ENCODE data around the gene NRIP2. TPM values are rescaled to one million over a fixed set of nuclear protein-coding genes. Genes with fewer than 3 reads are reported as not detected.

Gene NRIP2
- total RNA-seq, 4 donors from 2014 or later = 2.4 to 10.5 (median 7.0) TPM

DNA sequence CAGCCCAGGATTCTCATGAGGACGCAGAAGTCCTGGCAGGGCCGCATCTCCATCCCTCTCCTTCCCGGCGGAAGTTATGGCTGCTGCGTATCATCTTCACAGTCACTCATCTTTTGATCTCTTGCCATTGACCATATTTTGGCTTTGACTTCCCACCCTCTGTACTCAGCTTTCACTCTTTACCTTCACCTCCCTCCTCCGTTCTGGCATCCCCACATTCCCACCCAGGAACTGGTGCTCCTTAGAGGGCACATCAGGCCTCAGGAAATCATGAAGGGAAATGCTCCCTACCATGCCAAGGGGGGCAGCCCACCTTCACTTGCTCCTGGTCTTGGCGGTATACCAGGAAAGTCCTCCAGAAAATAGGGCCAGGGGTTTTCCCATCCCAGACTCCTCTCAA is 20.7 kb upstream of the NRIP2 start:
- H3K36me3 ChIP-seq = no peaks in the 10 kb centered on the region
- intact Hi-C loops (cut with DNase I; ENCODE audit: low total_unique reads) = loop anchor here (5.0 kb wide), 1 partner anchor 177 kb away; no protein-coding TSS in a partner anchor
- no peak overlapping the region for H3K27ac ChIP-seq
- DNase-seq = no peak
- H3K27me3 ChIP-seq = no peaks in the 10 kb centered on the region
- no peaks in the 10 kb centered on the region for H3K4me1 ChIP-seq
- H3K9me3 ChIP-seq = no peaks in the 10 kb centered on the region
- H3K4me3 ChIP-seq = no peak overlapping the region
- TF ChIP-seq POLR2A (IDR thresholded peaks at IDR 0.05) = no peak
- TF ChIP-seq, protein P1, sequence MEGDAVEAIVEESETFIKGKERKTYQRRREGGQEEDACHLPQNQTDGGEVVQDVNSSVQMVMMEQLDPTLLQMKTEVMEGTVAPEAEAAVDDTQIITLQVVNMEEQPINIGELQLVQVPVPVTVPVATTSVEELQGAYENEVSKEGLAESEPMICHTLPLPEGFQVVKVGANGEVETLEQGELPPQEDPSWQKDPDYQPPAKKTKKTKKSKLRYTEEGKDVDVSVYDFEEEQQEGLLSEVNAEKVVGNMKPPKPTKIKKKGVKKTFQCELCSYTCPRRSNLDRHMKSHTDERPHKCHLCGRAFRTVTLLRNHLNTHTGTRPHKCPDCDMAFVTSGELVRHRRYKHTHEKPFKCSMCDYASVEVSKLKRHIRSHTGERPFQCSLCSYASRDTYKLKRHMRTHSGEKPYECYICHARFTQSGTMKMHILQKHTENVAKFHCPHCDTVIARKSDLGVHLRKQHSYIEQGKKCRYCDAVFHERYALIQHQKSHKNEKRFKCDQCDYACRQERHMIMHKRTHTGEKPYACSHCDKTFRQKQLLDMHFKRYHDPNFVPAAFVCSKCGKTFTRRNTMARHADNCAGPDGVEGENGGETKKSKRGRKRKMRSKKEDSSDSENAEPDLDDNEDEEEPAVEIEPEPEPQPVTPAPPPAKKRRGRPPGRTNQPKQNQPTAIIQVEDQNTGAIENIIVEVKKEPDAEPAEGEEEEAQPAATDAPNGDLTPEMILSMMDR (IDR thresholded peaks at IDR 0.05) = no peak

DNA sequence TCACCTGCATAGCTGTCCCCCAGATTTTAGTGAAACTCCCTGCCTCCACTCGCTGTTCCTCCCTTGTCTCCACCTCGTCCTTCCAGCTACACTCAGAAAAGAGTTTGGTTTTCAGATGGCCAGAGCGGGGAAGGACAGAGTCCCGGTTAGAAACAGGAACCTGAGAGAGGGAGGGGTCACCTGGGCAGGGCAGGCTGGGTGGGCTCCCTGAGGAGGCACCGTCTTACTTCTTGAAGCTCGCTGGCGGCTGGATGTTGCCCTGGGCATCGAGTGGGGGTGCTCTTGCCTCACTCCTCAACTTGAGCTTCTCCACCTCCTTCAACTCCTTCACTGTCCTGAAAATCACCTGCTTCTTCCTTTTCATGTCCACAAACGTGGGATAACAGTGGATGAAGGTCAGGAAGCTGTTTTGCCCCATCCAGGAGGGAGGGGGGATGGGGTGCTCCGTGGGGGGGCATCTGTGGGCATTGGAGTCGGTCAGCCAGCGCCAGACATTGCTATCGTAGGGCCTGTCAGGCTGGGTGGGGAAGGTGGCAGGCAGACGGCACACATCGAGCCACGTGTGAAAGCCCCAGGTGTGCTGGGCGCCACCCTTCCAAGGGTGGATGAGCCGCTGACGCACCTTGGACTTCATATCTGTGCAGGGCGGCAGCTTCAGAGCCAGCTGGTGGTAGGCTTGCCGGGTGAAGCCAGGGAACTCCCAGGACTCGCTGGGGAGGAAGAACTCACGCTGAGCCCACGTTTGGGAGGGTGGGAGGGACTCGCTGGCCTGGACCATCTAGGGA is 20.0 kb upstream of the NRIP2 start:
- H3K9me3 ChIP-seq = no peaks in the 10 kb centered on the region

DNA sequence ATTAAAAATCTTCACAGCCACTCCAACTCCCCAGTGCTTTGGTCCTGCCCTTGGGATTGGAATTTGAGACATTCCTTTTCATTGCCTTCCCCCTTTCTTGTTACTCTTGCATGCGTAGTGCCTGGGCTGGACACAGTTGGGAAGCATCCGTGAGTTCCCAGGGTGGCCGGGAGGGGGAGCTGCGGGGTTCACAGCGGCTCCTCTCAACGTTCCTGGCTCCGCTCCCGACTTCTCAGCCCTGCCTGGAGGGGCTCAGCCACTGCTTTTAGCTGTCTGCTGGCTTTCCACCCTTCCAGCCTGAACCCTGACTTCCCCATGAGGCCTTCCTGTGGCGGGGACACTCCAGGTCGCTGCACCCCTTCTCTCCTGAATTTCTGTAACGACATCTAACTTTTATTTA is 18.8 kb upstream of the NRIP2 start:
- peak; percentile 85 to 87 for DNase-seq
- H3K9me3 ChIP-seq = no peaks in the 10 kb centered on the region
- no peaks in the 10 kb centered on the region for H3K27me3 ChIP-seq
- TF ChIP-seq POLR2A (IDR thresholded peaks at IDR 0.05) = no peak
- TF ChIP-seq, protein P1 (IDR thresholded peaks at IDR 0.05) = peak; percentile 72 to 81 (median 79)
- no peaks in the 10 kb centered on the region for H3K4me1 ChIP-seq
- H3K27ac ChIP-seq = no peak overlapping the region
- intact Hi-C loops (cut with DNase I; ENCODE audit: low total_unique reads) = no loop called here
- H3K36me3 ChIP-seq = no peaks in the 10 kb centered on the region
- no peak overlapping the region for H3K4me3 ChIP-seq

More for the DNA sequence above, 20.0 kb upstream of the NRIP2 start:
- no peak for DNase-seq
- Histone ChIP-seq H3K4me3 (no peak overlapping the region), H3K36me3 (no peaks in the 10 kb centered on the region), H3K27me3 (no peaks in the 10 kb centered on the region), H3K4me1 (no peaks in the 10 kb centered on the region), H3K27ac (no peak overlapping the region)
- intact Hi-C loops (cut with DNase I; ENCODE audit: low total_unique reads) = loop anchor here (5.0 kb wide), 1 partner anchor 177 kb away; no protein-coding TSS in a partner anchor
- TF ChIP-seq, protein P1 (IDR thresholded peaks at IDR 0.05) = no peak
- no peak for TF ChIP-seq POLR2A (IDR thresholded peaks at IDR 0.05)

DNA sequence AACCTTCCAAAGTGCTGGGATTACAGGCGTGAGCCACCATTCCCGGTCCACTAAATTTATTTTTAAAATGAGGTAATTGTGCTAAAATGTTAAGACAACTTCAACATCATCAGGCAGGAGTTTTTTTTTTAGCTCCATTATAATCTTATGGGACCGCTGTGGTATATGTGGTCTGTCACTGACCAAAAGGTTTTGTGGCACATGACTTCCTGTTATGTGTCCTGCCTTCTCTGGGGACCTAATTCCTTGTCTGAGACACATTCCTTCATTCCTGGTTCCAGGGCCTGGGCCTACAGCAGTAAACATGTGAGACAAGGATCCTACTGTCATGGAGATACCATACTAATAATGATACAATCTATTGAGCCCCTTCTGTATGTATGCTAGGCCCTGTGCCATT is 17.1 kb upstream of the NRIP2 start:
- H3K27me3 ChIP-seq = no peaks in the 10 kb centered on the region
- TF ChIP-seq POLR2A (IDR thresholded peaks at IDR 0.05) = no peak
- TF ChIP-seq, protein P1 (IDR thresholded peaks at IDR 0.05) = no peak
- H3K4me3 ChIP-seq = no peak overlapping the region
- H3K4me1 ChIP-seq = no peaks in the 10 kb centered on the region
- no peak overlapping the region for H3K27ac ChIP-seq
- intact Hi-C loops (cut with DNase I; ENCODE audit: low total_unique reads) = no loop called here
- no peaks in the 10 kb centered on the region for H3K9me3 ChIP-seq
- H3K36me3 ChIP-seq = no peaks in the 10 kb centered on the region
- no peak for DNase-seq

DNA sequence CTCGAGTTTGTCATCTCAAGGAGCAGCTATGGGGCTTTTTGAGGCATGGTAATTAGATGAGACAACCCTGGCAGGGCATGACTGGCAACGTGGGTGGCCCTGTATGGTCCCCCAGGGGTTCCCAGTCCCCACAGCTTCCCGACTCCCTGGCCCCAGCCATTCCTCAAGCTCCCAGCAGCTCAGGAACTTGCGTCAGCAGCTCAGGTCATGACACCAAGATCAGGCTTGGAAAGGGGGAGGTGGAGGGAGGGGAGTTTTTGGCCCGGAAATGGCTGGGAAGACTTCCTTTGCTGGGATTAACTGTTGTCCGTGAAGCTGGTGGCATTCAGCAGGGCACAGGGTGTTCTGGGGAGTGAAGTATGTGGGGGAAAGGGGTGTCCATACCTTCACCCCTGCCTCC is 10.4 kb upstream of the NRIP2 start:
- Histone ChIP-seq H3K27ac (peak overlapping the region in 1 of 2 donors; percentile 25), H3K4me1 (no peaks in the 10 kb centered on the region), H3K4me3 (no peak overlapping the region), H3K9me3 (no peaks in the 10 kb centered on the region), H3K27me3 (no peaks in the 10 kb centered on the region), H3K36me3 (no peaks in the 10 kb centered on the region)
- intact Hi-C loops (cut with DNase I; ENCODE audit: low total_unique reads) = no loop called here
- peak; percentile 36 to 43 for DNase-seq
- no peak for TF ChIP-seq POLR2A (IDR thresholded peaks at IDR 0.05)
- TF ChIP-seq, protein P1 (IDR thresholded peaks at IDR 0.05) = no peak
